8988T (cell line): ENCODE results near the gene DLL4.
"Not testable (repeated sequence)": the region's sequence is repeated elsewhere in the genome, so short reads cannot be mapped to it uniquely, and the experiment has no call there.

ENCODE experiments used
- DNase-seq: peaks from one replicate; pipeline ENCODE4 v3.0.0; 2011

DLL4 gene

DNA sequence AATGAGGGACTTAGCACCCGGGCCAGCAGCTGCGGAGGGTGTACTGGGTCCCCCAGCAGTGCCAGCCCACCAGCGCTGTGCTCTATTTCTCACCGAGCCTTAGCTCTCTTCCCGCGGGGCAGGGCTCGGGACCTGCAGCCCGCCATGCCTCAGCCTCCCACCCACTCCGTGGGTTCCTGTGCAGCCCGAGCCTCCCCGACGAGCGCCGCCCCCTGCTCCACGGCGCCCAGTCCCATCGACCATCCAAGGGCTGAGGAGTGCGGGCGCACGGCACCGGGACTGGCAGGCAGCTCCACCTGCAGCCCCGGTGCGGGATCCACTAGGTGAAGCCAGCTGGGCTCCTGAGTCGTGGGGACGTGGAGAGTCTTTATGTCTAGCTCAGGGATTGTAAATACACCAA lies 32.6 kb downstream of the DLL4 start:
- not testable (repeated sequence) for DNase-seq

DNA sequence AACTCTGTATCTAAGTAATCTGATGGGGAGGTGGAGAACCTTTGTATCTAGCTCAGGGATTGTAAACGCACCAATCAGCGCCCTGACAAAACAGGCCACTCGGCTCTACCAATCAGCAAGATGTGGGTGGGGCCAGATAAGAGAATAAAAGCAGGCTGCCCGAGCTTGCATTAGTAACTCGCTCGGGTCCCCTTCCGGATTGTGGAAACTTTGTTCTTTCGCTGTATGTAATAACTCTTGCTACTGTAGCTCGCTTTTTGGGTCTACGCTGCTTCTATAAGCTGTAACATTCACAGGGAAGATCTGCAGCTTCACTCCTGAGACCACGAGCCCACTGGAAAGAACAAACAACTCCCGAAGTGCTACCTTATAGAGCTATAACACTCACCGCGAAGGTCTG lies 33.2 kb downstream of the DLL4 start:
- not testable (repeated sequence) for DNase-seq

DNA sequence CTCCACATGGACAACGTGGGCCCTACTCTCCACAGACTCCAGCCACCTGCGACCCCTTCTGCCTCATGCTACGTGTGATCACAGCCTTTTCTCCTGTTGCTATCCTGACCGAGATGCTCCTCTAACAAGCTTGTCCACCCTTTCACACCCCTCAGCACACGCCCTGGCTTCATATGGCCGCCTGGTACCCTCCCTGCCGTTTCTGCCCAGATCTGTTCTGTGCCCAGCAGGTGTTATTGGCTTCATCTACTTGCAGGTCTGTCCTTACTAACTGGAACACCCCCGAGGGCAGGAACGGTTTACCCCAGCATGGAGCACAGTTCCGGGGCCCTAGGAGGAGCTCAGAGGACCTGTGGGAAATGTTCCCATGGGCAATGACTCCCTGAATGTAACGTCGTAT lies 34.1 kb downstream of the DLL4 start:
- DNase-seq: no peak

DNA sequence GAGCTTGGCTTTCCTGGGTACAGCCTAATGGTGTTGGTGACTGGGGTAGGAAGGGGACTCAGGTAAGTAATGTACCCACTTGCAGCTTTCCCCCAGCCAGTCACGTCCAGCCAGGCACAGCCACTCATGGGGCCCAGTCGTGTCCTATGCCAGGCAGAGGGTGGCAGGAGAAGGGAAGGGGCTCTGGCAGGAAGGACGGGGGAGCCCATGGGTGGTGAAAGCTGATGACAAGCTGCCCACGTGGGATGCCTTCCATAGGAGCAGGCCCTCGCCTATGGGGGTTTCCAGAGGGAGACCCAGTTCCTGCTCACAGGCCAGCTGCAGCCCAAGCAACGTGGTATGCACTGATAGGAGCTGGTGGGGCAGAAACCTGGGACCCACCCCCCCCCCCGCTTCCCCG lies 34.9 kb downstream of the DLL4 start:
- no peak for DNase-seq

DNA sequence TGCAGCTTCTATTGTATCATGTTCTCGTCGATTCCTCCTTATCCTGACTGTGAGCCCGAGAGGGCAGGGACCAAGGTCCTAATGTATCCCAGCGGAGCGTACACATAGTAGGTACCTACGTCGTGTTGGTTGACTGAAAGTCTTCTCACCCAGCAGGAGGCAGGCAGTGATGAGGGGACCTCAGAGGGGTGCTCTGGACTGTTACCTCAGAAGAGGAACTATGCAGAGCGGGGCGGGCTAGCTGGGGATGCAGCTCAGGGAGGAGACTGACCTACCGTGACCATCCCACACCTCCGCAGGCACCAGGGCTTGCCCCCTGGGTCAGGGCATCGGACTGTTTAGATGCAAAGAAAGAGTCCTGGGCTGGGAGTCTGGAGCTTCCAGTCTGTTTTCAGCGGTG lies 35.5 kb downstream of the DLL4 start:
- DNase-seq: no peak

DNA sequence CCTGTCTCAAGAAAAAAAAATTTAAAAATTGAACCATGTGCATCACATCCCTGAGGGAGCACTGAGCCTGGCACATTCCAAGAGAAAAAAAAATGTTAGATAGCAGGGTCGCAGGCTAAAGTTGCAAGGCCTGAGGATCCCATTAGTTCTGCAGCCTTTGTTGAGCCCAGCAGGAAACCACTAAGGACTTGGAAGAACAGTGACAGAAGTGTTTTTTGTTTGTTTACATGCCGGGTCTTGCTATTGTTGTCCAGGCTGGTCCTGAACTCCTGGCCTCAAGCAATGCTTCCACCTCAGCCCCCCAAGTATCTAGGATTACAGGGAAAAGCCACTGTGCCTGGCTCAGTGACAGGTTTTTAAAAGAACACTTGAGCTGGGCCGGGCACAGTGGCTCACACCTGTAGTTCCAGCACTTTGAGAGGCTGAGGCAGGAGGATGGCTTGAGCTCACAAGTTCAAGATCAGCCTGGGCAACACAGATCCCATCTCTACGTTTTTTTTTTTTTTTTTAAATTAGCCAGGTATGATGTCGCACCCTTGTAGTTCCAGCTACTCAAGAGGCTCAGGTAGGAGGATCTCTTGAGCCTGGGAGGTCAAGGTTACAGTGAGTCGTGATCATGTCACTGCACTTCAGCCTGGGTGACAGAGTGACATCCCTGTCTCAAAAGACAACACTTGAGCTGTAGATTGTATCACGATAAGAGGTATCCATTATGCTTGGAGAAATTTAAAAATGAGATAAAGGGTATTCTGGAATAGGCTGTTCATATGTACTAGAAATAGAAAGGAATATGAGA lies 39.3 kb downstream of the DLL4 start:
- DNase-seq: no peak

DNA sequence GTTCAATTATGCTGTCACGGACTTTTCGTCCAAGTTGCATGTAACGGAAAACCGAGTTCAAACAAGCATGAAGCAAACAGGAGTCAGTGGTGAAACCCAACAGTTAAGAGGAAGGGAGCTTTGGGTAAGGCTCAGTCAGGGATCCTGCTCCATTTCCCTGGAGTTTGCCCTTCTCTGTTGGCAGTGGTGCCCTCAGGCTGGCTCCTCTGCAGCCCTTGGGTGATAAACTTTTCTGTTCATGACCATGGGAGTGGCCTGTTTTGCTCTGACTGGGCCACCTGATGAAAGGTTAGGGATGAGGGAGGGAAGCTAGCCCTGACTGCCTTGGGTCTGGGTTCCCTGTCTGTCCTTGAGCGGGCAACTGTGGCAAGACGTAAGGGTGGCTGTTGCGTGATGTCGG lies 40.2 kb downstream of the DLL4 start:
- no peak for DNase-seq

DNA sequence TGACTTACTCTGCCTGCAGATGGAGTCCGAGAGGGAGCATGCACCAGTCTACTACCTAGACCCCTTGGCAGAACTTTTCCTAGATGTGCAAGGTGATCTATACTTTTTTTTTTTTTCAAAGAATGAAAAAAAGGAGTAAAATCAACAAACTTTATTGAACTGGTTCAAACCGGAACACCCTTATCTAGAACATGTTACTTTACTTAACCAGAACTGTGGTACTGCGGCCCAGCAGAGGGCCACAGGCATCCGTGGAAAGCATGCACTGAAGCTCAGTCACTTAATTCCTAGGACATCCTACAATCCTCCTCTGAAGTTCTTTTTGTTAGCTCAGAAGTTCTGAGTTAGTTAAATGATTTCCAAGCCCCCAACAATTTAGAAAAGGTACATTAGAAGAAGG lies 45.7 kb downstream of the DLL4 start:
- DNase-seq: no peak

DNA sequence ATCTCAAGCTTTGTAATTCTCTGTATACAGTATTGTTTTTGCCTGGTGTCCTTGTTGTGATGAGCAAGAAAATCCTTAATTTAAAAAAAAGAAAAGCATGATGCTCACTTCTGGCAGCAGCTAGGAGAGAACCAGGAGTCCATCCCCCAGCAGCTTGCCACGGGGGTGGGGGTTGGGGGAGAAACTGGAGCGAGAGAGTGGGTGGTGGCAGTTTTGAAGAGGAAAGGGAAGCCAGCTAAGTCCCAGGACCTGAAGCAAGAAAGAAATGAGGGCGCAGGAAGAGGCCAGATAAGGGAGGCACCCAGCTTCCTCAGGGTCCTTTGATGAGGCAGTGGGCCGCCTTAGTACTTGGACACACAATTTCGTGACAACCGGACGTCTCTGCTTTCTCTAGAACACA lies 47.7 kb downstream of the DLL4 start:
- no peak for DNase-seq

DNA sequence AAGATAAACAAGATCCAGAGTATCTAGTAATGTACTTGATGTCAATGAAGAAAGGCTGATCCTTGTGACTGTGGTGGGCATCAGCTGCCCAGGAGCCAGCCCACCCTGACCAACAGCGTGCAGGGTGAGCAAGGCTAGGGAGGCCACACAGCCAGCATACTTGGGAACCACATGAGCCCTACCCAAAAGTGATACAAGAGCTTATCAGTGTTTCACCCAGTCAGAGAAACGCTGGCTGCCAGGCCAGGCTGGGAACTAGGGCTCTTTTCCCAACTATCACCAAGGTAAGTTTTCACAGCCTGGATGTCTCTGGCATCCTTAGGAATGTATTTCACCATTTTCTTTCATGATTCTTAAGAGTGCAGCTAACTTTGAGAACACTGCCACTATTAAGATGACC lies 49.0 kb downstream of the DLL4 start:
- DNase-seq: no peak

DNA sequence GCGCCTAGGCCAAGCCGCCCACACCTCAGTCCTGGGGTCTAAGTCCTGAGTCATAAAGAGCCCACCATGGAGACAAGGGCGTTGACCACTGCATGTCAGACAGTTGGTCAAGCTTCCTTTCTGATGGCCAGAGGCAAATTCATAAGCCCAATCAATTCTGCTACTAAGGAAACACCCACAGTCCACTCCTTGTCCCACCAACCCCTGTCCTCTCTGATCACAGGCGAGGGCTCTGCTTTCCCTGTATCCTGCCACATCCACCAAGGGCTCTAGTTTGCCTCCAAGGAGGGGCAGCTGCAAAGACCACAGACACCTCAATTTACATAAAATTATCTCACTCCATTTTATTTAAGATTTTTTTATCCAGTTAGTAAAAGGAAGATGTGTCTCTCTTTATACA lies 49.4 kb downstream of the DLL4 start:
- DNase-seq: no peak

DNA sequence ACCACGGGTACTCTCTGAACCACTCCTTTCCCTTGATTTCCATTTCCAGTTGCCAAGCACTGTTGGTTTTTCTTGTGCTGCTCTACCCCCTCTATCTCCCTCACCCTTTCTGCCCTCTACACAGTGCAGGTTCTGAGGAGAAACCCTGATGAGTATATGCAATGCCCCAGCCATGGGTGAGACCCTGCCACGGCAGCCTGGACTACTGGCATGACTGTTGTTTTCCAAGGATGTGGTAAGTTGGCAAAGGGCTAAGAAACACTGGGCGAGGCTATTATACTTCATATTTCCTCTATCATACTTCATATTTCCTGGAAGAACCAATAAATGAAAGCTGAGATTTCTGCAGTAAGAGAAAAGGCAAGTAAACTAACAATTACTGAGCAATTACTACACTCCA lies 52.0 kb downstream of the DLL4 start:
- no peak for DNase-seq

DNA sequence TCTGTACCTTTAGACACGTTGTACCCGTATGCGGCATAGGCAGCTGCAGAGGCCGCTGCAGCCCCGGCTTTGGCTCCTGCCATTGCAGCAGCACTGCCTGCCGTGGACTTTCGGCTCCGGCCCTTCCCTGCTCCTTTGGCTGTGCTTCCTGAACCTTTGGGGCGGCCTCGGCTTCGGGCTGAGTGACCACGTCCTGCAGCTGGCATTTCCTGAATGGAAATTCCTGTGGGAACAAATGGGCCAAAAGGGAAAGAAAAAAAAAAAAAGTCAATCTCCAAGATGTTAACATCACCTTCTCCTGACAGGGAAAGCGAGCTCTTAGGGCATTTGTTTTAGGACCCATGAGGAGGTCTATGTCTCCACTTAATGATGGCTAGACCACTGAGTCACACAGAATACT lies 53.7 kb downstream of the DLL4 start:
- DNase-seq: no peak

DNA sequence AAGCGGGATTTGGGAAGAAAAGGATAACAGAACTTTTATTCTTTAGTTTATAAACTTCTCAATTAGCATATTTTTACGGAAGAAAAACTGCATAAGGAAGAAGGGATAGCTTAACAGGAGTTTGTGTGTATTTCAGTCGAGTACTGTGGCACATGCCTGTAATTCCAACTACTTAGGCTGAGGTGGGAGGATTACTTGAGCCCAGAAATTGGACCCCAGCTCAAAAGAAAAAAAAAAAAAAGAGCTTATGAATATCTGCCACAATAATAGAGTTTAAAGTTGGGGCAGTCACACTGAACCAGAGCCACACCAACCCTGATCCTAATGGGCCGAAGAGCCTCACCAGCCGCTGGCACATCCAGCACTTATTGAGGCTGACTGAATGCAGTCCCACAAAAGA lies 55.3 kb downstream of the DLL4 start:
- no peak for DNase-seq

DNA sequence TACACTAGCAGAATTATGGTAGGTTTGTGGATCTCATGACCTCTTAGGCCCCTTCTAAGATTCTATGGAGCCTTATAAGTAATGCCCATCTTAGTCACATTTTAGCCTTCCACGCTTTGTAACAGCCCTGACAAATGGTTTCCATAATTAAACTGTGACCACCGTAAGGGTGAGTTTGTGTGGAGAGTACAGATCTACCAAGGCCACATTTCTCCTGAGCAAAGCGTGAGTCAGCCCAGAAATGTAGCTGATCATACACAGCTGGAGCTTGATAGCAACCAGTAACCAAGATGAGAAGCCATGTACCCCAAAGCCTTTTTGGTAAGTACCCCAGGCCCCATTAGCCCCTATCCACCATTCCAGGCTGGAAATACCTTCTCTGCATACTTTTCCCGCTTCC lies 55.8 kb downstream of the DLL4 start:
- DNase-seq: no peak

DNA sequence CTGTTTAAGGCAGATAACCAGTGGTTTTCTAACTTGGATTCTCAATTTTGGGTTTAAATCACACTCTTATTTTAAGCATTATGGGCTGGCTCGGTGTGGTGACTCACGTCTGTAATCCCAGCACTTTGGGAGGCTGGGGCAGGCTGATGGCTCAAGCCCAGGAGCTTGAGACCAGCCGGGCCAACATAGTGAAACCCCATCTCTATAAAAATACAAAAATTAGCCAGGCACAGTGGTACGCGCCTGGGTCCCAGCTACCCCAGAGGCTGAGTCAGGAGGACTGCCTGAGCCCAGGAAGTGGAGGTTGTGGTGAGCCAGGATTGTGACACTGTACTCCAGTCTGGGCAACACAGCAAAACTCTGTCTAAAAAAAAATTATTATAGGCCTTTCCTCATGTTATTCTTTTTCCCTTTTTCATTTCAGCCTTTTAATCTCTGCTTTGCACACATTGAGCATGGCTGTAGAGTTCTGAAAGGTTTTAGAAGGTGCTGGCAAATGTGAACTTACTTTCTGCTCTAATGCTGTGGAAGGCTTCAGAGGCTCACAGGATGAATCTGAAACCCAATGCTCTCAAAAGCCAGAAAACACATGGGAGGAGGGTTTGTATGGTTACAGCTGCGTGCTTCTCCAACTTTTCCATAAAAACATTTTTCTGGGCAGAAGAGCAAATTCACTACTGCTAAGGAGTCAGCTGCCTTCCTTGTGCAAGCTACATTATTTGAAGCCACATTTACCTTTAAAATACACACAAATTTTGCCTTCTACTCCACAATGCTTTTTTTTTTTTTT lies 56.6 kb downstream of the DLL4 start:
- no peak for DNase-seq

DNA sequence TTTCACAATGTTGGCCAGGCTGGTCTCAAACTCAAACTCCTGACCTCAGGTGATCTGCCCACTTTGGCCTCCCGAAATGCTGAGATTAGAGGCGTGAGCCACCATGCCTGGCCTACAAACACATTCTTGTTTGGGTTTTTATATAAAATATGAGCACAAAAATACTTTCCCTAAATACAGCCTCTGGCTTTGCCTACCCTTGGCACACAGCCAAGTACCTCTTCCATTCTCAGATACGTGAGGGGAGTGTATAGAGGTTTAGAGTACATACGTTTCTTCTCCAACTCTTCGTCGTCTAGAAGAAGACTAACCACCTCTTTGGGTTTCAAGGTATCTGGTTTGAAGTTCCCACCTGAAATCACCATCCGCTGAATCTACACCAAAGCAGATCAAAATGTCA lies 57.7 kb downstream of the DLL4 start:
- DNase-seq: no peak

DNA sequence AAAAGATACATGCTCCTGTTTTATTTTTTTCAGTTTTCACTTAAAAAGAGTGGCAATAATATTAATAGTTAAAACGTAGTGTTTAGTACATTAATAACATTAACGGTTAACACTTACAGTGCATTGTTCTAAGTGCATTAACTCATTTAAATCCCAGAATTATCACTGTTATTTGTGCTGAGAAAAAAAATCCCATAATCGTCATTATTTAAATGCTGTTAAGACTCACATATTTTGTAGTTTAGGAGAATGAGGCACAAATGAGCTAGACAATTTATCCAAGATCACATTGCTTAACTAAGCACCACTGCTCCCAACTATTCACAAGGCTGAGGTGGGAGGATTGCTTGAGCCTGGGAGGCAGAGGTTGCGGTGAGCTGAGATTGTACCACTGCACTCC lies 59.0 kb downstream of the DLL4 start:
- DNase-seq: no peak
